HG02884 (cell line): ENCODE data around the gene GALNT13.

Source experiments
- ATAC-seq: cut with Tn5 transposase; IDR thresholded peaks from one replicate; pipeline ENCODE4 v1.9.1; 2021; ENCODE audit warnings: mild to moderate bottlenecking, moderate library complexity; ENCODE audit not compliant: unreplicated experiment

GALNT13 gene

GRCh38 chr2:154097833-154098398, 226.2 kb downstream of the GALNT13 start:
- no peak for ATAC-seq

- no peak for ATAC-seq
Observed at GRCh38 chr2:154120706-154121105, 249.0 kb downstream of the GALNT13 start.

GRCh38 chr2:154125891-154126290, 254.2 kb downstream of the GALNT13 start:
- ATAC-seq, result no peak

GRCh38 chr2:154130821-154131220, 259.1 kb downstream of the GALNT13 start:
- ATAC-seq, result no peak

- ATAC-seq, result no peak
Observed at GRCh38 chr2:154132827-154133226, 261.1 kb downstream of the GALNT13 start.

GRCh38 chr2:154133823-154134222, 262.1 kb downstream of the GALNT13 start:
- ATAC-seq, result no peak

GRCh38 chr2:154140249-154141025, 268.7 kb downstream of the GALNT13 start:
- no peak for ATAC-seq

- no peak for ATAC-seq
Observed at GRCh38 chr2:154142480-154142879, 270.8 kb downstream of the GALNT13 start.

GRCh38 chr2:154143105-154143504, 271.4 kb downstream of the GALNT13 start:
- no peak for ATAC-seq

GRCh38 chr2:154158101-154158500, 286.4 kb downstream of the GALNT13 start:
- no peak for ATAC-seq

GRCh38 chr2:154161286-154161685, 289.6 kb downstream of the GALNT13 start:
- ATAC-seq, result no peak

- ATAC-seq, result no peak
Observed at GRCh38 chr2:154170400-154170799, 298.7 kb downstream of the GALNT13 start.

- no peak for ATAC-seq
Observed at GRCh38 chr2:154173164-154173563, 301.4 kb downstream of the GALNT13 start.

- no peak for ATAC-seq
Observed at GRCh38 chr2:154173919-154174318, 302.2 kb downstream of the GALNT13 start.

GRCh38 chr2:154182008-154182407, 310.3 kb downstream of the GALNT13 start:
- no peak for ATAC-seq

GRCh38 chr2:154187948-154188347, 316.2 kb downstream of the GALNT13 start:
- no peak for ATAC-seq

GRCh38 chr2:154189953-154190352, 318.2 kb downstream of the GALNT13 start:
- no peak for ATAC-seq

GRCh38 chr2:154193246-154193645, 321.5 kb downstream of the GALNT13 start:
- no peak for ATAC-seq

- ATAC-seq, result no peak
Observed at GRCh38 chr2:154194909-154195643, 323.4 kb downstream of the GALNT13 start.

GRCh38 chr2:154195644-154196195, 324.0 kb downstream of the GALNT13 start:
- ATAC-seq, result no peak

- ATAC-seq, result no peak
Observed at GRCh38 chr2:154198866-154199265, 327.1 kb downstream of the GALNT13 start.

- ATAC-seq, result no peak
Observed at GRCh38 chr2:154203206-154203605, 331.5 kb downstream of the GALNT13 start.
